SH-SY5Y (cell line): Measurements from ENCODE around the gene NRG2.

ENCODE experiments used
- GATA2 ChIP-seq: IDR thresholded peaks from 2 replicates; pipeline ENCODE4 v1.6.1; 2011; ENCODE audit warnings: mild to moderate bottlenecking, low read depth, low read length
- GATA3 ChIP-seq: IDR thresholded peaks from 2 replicates; pipeline ENCODE4 v1.6.1; 2011; ENCODE audit warnings: low read depth, mild to moderate bottlenecking, low read length, moderate library complexity

DNA sequence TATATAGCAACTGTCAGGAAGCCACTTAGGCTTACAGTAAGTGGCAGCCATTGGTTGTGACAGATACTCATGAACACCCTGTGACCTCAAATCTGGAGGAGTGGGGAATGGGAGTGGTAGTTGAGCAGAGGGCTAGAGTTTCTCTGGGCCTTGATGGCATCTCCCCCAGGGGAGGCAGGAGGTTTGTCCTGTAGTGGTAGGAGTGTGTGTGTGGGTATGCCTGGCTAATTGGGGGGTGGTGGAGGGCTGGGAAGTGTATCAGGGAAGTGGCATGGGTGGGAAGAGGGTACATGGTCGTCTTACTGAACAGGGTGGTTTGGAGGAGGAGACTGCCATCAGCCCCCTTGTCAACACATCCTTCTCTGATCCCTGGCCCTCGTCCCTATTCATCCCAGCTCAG lies 176.0 kb downstream of the NRG2 start:
- TF ChIP-seq GATA3 (no peak), GATA2 (no peak)
